HPDE6-E6E7 (cell line): ENCODE measurements around the gene ITGA5.

Experiments used
- DNase-seq: peaks from one replicate; pipeline ENCODE4 v3.0.0; 2011; ENCODE audit warnings: missing footprints; ENCODE audit errors: extremely low spot score

ITGA5 gene

GRCh38 chr12:54412348-54412747 lies 6.7 kb downstream of the ITGA5 start:
- no peak for DNase-seq

GRCh38 chr12:54411391-54412241 lies 7.5 kb downstream of the ITGA5 start:
- DNase-seq: peak; percentile 90

- no peak for DNase-seq
These were observed 9.8 kb downstream of the ITGA5 start for GRCh38 chr12:54409267-54409666.

GRCh38 chr12:54407183-54407905 lies 11.7 kb downstream of the ITGA5 start:
- DNase-seq: no peak

- no peak for DNase-seq
These were observed 13.5 kb downstream of the ITGA5 start for GRCh38 chr12:54405573-54405972.

- DNase-seq: no peak
These were observed 14.0 kb downstream of the ITGA5 start for GRCh38 chr12:54405106-54405505.

- no peak for DNase-seq
These were observed 14.7 kb downstream of the ITGA5 start for GRCh38 chr12:54404061-54405004.

- no peak for DNase-seq
These were observed 17.9 kb downstream of the ITGA5 start for GRCh38 chr12:54401119-54401518.

- DNase-seq: peak; percentile 84
These were observed 19.9 kb downstream of the ITGA5 start for GRCh38 chr12:54398995-54399793.

GRCh38 chr12:54398218-54398617 lies 20.8 kb downstream of the ITGA5 start:
- DNase-seq: no peak

GRCh38 chr12:54397157-54397556 lies 21.9 kb downstream of the ITGA5 start:
- no peak for DNase-seq

- DNase-seq: no peak
These were observed 23.5 kb downstream of the ITGA5 start for GRCh38 chr12:54395545-54395944.

GRCh38 chr12:54394986-54395385 lies 24.1 kb downstream of the ITGA5 start:
- no peak for DNase-seq

GRCh38 chr12:54394281-54394719 lies 24.8 kb downstream of the ITGA5 start:
- DNase-seq: no peak

GRCh38 chr12:54393743-54394142 lies 25.3 kb downstream of the ITGA5 start:
- DNase-seq: no peak

GRCh38 chr12:54393207-54393609 lies 25.9 kb downstream of the ITGA5 start:
- DNase-seq: no peak

GRCh38 chr12:54392485-54393206 lies 26.4 kb downstream of the ITGA5 start:
- no peak for DNase-seq

- peak; percentile 66 for DNase-seq
These were observed 28.2 kb downstream of the ITGA5 start for GRCh38 chr12:54390668-54391551.

GRCh38 chr12:54390176-54390667 lies 28.8 kb downstream of the ITGA5 start:
- peak; percentile 83 for DNase-seq
